AG10803 (cell line): ENCODE measurements around the gene RAB11FIP3.

Experiments used
- DNase-seq: peaks from one replicate; pipeline ENCODE4 v3.0.0; 2010; ENCODE audit warnings: low read depth
- H3K4me3 ChIP-seq: 2 replicates; pipeline ENCODE4 v1.5.1; 2011; ENCODE audit warnings: mild to moderate bottlenecking, low read length, control low read depth
- CTCF ChIP-seq: conservative IDR thresholded peaks from 2 replicates; pipeline ENCODE4 v1.5.1; 2011; ENCODE audit warnings: mild to moderate bottlenecking, low read length, control low read depth, inconsistent platforms

RAB11FIP3 gene

DNA sequence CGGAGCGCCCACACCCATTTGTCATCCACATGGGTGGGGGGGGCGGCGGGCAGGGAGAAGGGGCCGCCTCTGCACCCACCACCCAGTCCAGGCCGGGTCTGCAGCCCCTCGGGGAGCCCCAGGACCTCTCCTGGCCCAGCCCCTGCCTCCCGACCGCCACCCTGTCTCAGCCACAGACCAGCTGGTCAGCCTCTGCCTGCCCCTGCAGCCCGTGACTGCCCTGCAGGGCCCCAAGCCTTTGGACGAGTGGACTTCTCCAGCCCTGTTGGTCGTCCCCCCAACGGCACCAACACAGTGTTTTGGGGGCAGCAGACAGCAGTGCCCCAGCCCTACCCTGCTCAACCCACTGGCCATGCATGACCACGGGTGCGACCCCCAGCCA is 136.0 kb downstream of the RAB11FIP3 start:
- DNase-seq, result no peak
- H3K4me3 ChIP-seq, result no peak overlapping the region
- no peak for TF ChIP-seq CTCF

GRCh38 chr16:561957-562938 is 136.8 kb downstream of the RAB11FIP3 start:
- no peak for TF ChIP-seq CTCF
- no peak for DNase-seq
- no peak overlapping the region for H3K4me3 ChIP-seq

- no peak for TF ChIP-seq CTCF
- no peak for DNase-seq
- H3K4me3 ChIP-seq, result no peak overlapping the region
Observed at GRCh38 chr16:563072-563644, 137.7 kb downstream of the RAB11FIP3 start.

DNA sequence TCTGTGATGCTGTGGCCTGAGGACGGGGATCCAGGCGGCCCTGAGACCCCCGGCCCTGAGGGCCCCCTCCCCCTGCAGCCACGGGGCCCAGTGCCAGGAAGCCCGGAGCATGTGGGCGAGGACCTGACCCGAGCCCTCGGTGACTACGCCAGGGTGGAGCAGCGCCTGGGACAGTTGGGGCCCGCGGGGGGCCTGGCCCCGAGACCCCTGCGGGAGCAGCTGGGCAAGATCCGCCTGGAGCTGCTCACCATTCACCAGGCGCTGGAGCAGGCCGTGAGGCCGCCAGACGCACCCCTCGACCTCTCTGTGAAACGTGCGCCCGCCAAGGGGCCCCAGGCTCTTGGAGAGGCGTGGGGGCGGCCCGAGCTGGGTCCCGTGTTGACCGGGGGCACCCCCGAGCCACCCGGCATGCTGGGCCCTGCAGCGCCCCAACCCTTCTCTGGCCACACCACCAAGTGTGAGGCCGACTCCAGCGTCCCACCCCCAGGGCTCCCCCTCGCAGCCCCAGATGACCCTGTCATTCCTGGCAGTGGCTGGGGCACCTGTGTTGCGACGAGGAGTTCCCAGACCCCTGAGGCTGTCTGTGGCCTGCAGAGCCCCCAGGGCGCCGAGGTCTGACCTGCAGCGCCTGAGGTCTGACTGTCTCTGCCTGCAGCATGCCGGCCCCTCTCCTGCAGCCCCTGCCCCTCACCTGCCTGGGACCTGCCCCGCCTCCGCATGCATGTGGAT is 139.4 kb downstream of the RAB11FIP3 start:
- no peak for TF ChIP-seq CTCF
- DNase-seq, result no peak
- H3K4me3 ChIP-seq, result no peak overlapping the region

GRCh38 chr16:565419-566330 is 140.2 kb downstream of the RAB11FIP3 start:
- no peak overlapping the region for H3K4me3 ChIP-seq
- no peak for DNase-seq
- TF ChIP-seq CTCF, result no peak
